GM21515 (cell line): Measurements from ENCODE around the gene SH2D3A.
"Not testable (repeated sequence)": the region's sequence is repeated elsewhere in the genome, so short reads cannot be mapped to it uniquely, and the experiment has no call there.

Experiments
- ATAC-seq: cut with Tn5 transposase; IDR thresholded peaks from one replicate; pipeline ENCODE4 v1.9.1; 2021; ENCODE audit not compliant: unreplicated experiment

Gene SH2D3A

GRCh38 chr19:6767357-6768235 lies at the start of gene SH2D3A:
Gene SH2D3A, minus strand, starts transcription at chr19:6767435. Its CDS starts 3,687 bp downstream, at chr19:6763748.
- ATAC-seq: peak; percentile 67

- no peak for ATAC-seq
These were observed 46.4 kb upstream of the SH2D3A start for GRCh38 chr19:6813659-6814058.

GRCh38 chr19:6812612-6813011 lies 45.4 kb upstream of the SH2D3A start:
- ATAC-seq: no peak

- no peak for ATAC-seq
These were observed 44.7 kb upstream of the SH2D3A start for GRCh38 chr19:6811906-6812305.

GRCh38 chr19:6811378-6811777 lies 44.1 kb upstream of the SH2D3A start:
- ATAC-seq: no peak

- no peak for ATAC-seq
These were observed 42.0 kb upstream of the SH2D3A start for GRCh38 chr19:6809262-6809661.

GRCh38 chr19:6808494-6808893 lies 41.3 kb upstream of the SH2D3A start:
- ATAC-seq: no peak

- no peak for ATAC-seq
These were observed 40.1 kb upstream of the SH2D3A start for GRCh38 chr19:6807291-6807690.

GRCh38 chr19:6806488-6806887 lies 39.3 kb upstream of the SH2D3A start:
- no peak for ATAC-seq

GRCh38 chr19:6803036-6803404 lies 35.8 kb upstream of the SH2D3A start:
- ATAC-seq: no peak

- ATAC-seq: no peak
These were observed 35.3 kb upstream of the SH2D3A start for GRCh38 chr19:6802336-6803035.

- ATAC-seq: no peak
These were observed 34.4 kb upstream of the SH2D3A start for GRCh38 chr19:6801485-6802086.

- no peak for ATAC-seq
These were observed 33.8 kb upstream of the SH2D3A start for GRCh38 chr19:6800991-6801484.

GRCh38 chr19:6800160-6800790 lies 33.0 kb upstream of the SH2D3A start:
- not testable (repeated sequence) for ATAC-seq

- no peak for ATAC-seq
These were observed 30.4 kb upstream of the SH2D3A start for GRCh38 chr19:6797646-6798045.

- no peak for ATAC-seq
These were observed 29.0 kb upstream of the SH2D3A start for GRCh38 chr19:6796278-6796677.

GRCh38 chr19:6794686-6795431 lies 27.6 kb upstream of the SH2D3A start:
- no peak for ATAC-seq

- no peak for ATAC-seq
These were observed 26.7 kb upstream of the SH2D3A start for GRCh38 chr19:6793973-6794372.

GRCh38 chr19:6793411-6793810 lies 26.2 kb upstream of the SH2D3A start:
- ATAC-seq: no peak

GRCh38 chr19:6791237-6791636 lies 24.0 kb upstream of the SH2D3A start:
- ATAC-seq: no peak
